GM23248 (cell line): Measurements from ENCODE around the gene COPG2. TPM values are rescaled to one million over a fixed set of nuclear protein-coding genes. Genes with fewer than 3 reads are reported as not detected.

Experiments
- DNase-seq: peaks from one replicate; pipeline ENCODE4 v3.0.0-alpha.2; 2015
- H2AFZ ChIP-seq: fragments of 200-600 bp; sonication (generic); 2 replicates; pipeline ENCODE4 v1.6.1; 2016; ENCODE audit warnings: antibody characterized with exemption
- H3F3A ChIP-seq: fragments of 200-600 bp; sonication (generic); 2 replicates; pipeline ENCODE4 v1.6.1; 2016; ENCODE audit warnings: mild to moderate bottlenecking, antibody characterized with exemption, mixed run types; ENCODE audit not compliant: insufficient read depth
- H3K27ac ChIP-seq: fragments of 200-600 bp; sonication (generic); 2 replicates; pipeline ENCODE4 v1.5.1; 2016; ENCODE audit warnings: mild to moderate bottlenecking
- H3K27me3 ChIP-seq: fragments of 200-600 bp; sonication (generic); replicated peaks from 2 replicates; pipeline ENCODE4 v1.6.1; 2016; ENCODE audit warnings: mild to moderate bottlenecking; ENCODE audit not compliant: insufficient read depth
- H3K36me3 ChIP-seq: fragments of 200-600 bp; sonication (generic); 2 replicates; pipeline ENCODE4 v1.6.1; 2016; ENCODE audit warnings: low read depth, mild to moderate bottlenecking
- H3K4me1 ChIP-seq: fragments of 200-600 bp; sonication (generic); 2 replicates; pipeline ENCODE4 v1.6.1; 2016; ENCODE audit warnings: mild to moderate bottlenecking; ENCODE audit not compliant: insufficient read depth
- H3K4me2 ChIP-seq: fragments of 200-600 bp; sonication (generic); one replicate; pipeline ENCODE4 v1.6.1; 2016; ENCODE audit warnings: mild to moderate bottlenecking; ENCODE audit not compliant: unreplicated experiment
- H3K4me3 ChIP-seq: fragments of 200-600 bp; sonication (generic); 2 replicates; pipeline ENCODE4 v1.5.1; 2016; ENCODE audit warnings: mild to moderate bottlenecking
- H3K79me2 ChIP-seq: fragments of 200-600 bp; sonication (generic); 2 replicates; pipeline ENCODE4 v1.6.1; 2016; ENCODE audit warnings: mild to moderate bottlenecking; ENCODE audit not compliant: insufficient read depth
- H3K9ac ChIP-seq: fragments of 200-600 bp; sonication (generic); 2 replicates; pipeline ENCODE4 v1.6.1; 2016; ENCODE audit warnings: mild to moderate bottlenecking
- H3K9me2 ChIP-seq: fragments of 200-600 bp; sonication (generic); 2 replicates; pipeline ENCODE4 v1.6.1; 2016; ENCODE audit warnings: mixed run types, mild to moderate bottlenecking, moderate library complexity; ENCODE audit not compliant: insufficient read depth
- H3K9me3 ChIP-seq: fragments of 200-600 bp; sonication (generic); one replicate; pipeline ENCODE4 v1.6.1; 2017; ENCODE audit warnings: low read depth
- H4K20me1 ChIP-seq: fragments of 200-600 bp; sonication (generic); 2 replicates; pipeline ENCODE4 v1.6.0; 2016; ENCODE audit not compliant: insufficient read depth
- EZH2 ChIP-seq: fragments of 200-600 bp; sonication (generic); IDR thresholded peaks from 2 replicates; pipeline ENCODE4 v1.6.1; 2018; ENCODE audit warnings: antibody characterized with exemption, mild to moderate bottlenecking; ENCODE audit not compliant: insufficient read depth, poor library complexity, severe bottlenecking
- EZH2phosphoT487 ChIP-seq: fragments of 200-600 bp; sonication (generic); IDR thresholded peaks from 2 replicates; pipeline ENCODE4 v1.6.1; 2018; ENCODE audit warnings: antibody characterized with exemption, moderate library complexity, mild to moderate bottlenecking, low read depth; ENCODE audit not compliant: insufficient read depth
- WGBS, 2 experiments: methylation state at CpG; one replicate each; pipeline ENCODE4 v1.1.6; 2015 to 2017; ENCODE audit warnings: low lambda C conversion rate in 2 of 2, low coverage in 1 of 2; ENCODE audit errors: missing lambda C conversion rate in 2 of 2; 5-methylcytosine and 5-hydroxymethylcytosine counted together
- in situ Hi-C: fragments of 300-500 bp; cut with MboI; formaldehyde crosslinking; loops from 2 replicates; pipeline ENCODE4 v1.15.0; 2020
- polyA plus RNA-seq: library from polyadenylated mRNA; unstranded; fragments of >200 nt; fragmentation: Nextera tagmentation; extraction: Ambion mirVana; gene quantifications from 2 replicates; pipeline ENCODE4 v1.2.1, GENCODE V29; 2016
- total RNA-seq: library from RNA; depleted of rRNA; stranded (reverse); fragments of >200 nt; shearing (Covaris generic); gene quantifications from 2 replicates; pipeline ENCODE4 v1.2.3, GENCODE V29; 2014

COPG2 gene
- total and polyA plus RNA-seq, 2 experiments from 2014 or later, result 3.4 to 29.7 TPM

DNA sequence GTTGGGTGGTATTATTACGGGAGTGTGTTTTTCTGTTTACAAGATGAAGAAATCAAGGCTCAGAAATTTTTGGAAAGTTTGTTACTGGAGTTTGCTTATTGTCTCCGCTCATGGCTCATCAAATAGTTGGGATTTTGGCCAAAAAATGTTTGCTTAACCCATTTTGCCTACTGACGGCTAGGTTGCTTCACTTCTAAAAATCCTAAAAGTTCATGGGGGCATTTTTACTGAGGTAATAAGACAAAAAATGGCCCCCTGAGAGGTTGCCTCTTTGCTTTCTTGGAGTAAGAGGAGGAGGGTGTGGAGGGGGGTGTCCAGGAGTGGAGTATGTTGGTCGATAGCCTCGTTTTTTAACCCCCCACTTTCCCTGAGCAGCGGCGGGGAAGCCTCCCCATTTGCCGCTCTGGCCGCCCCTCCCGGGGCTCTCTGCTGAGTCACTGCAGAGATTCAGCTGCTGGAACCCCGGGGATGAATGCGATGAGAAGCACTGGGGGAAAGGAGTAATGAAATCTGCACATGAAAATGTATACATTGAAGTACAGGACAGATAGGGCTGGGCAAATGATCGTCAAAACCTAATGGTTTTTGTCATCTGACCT, 175.2 kb downstream of the COPG2 start:
- H3F3A ChIP-seq, result no peaks in the 10 kb centered on the region
- H3K36me3 ChIP-seq, result no peaks in the 10 kb centered on the region
- DNase-seq, result peak; percentile 53
- no peak overlapping the region for H3K27ac ChIP-seq
- no peaks in the 10 kb centered on the region for H4K20me1 ChIP-seq
- H3K9ac ChIP-seq, result peak overlapping the region; percentile 22; the same call in 1 of the 2 replicates
- in situ Hi-C loops, result no loop called here
- H3K9me3 ChIP-seq, result no peaks in the 10 kb centered on the region
- H3K4me3 ChIP-seq, result peak overlapping the region; percentile 63
- H3K27me3 ChIP-seq, result no peaks in the 10 kb centered on the region; the same call in 1 of the 2 replicates
- peak overlapping the region; percentile 93 for H3K4me2 ChIP-seq
- no peaks in the 10 kb centered on the region for H3K9me2 ChIP-seq
- no peaks in the 10 kb centered on the region for H3K4me1 ChIP-seq
- 0 out of 2 replicates have a peak overlapping the region, but pooled peaks have one; percentile 71 for H2AFZ ChIP-seq
- TF ChIP-seq EZH2, result no peak
- no peak for TF ChIP-seq EZH2phosphoT487
- WGBS, 2 experiments, result 50 to 54% methylated on average over 13 of the region's 13 CpGs
- H3K79me2 ChIP-seq, result no peaks in the 10 kb centered on the region

DNA sequence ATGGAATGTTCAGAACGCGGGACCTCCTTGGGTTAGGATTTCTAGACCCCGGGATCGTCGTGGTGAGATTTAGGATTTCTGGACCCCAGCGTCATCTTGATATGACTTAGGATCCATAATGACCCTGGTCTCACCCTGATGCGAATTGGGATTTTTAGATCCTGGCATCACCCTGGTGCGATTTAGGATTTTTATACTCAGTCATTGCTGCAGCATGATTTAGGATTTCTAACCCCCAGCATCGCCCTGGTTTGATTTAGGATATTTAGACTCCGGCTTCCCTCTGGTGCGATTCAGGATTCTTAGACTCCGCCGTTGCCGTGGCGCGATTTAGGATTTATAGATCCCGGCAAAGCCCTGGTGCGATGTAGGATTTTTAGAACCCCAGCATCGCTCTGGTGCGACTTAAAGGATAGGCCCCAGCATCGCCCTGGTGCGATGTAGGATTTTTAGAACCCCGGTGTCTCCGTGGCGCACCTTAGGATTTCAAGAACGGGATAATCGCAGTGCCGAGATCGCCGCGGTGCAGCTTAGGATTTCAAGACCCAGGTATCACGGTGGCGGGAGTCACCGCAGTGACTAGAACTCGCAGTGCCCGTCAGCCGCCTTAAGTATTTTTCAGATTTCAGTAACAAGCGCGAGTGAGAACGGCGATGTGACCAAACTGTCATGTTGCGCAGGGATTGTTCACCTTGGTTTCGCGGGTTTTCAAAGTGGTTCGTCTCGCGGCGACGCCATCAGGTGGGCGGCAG, 175.8 kb downstream of the COPG2 start:
- Histone ChIP-seq H4K20me1 (no peaks in the 10 kb centered on the region), H2AFZ (peak overlapping the region; percentile 71), H3K27ac (no peak overlapping the region), H3K4me3 (peak overlapping the region; percentile 63), H3K4me2 (peak overlapping the region; percentile 93), H3F3A (no peaks in the 10 kb centered on the region), H3K79me2 (no peaks in the 10 kb centered on the region), H3K36me3 (no peaks in the 10 kb centered on the region), H3K27me3 (no peaks in the 10 kb centered on the region; the same call in 1 of the 2 replicates), H3K4me1 (no peaks in the 10 kb centered on the region), H3K9me3 (no peaks in the 10 kb centered on the region), H3K9me2 (no peaks in the 10 kb centered on the region), H3K9ac (peak overlapping the region; percentile 22; the same call in 1 of the 2 replicates)
- DNase-seq, result peak; percentile 38
- TF ChIP-seq EZH2phosphoT487, result no peak
- TF ChIP-seq EZH2, result no peak
- WGBS, 2 experiments, result 44 to 59% methylated on average over 44 to 50 of the region's 50 CpGs
- in situ Hi-C loops, result no loop called here

DNA sequence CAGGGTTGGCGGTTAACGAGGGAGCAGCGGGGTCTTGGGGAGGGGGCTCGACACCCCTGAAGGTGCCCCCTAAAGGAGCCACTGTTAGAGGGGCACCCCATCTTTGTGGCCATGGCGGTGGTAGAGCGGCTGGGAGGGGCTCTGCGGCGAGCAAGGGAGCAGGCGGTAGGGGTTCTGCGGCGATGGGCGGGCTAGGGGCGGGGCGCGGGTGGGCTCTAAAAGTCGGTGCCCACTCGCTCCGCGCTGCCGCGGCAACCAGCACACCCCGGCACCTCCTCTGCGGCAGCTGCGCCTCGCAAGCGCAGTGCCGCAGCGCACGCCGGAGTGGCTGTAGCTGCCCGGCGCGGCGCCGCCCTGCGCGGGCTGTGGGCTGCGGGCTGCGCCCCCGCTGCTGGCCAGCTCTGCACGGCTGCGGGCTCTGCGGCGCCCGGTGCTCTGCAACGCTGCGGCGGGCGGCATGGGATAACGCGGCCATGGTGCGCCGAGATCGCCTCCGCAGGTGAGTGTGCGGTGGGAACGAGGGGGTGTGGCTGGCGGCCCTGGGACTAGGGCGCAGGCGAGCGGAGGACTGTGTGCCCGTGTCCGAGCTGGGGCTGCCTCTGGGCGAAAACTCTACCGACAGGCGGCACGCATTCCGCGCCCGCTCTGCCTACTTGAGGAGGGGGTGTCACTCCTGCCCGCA, 176.6 kb downstream of the COPG2 start, which contains the start of gene MEST:
MEST (plus strand) TSS at position 245 of the 682 bp plus-strand sequence; CDS start at position 474, 229 bp downstream.
- peak within 1 kb of the TSS; percentile 71 for H2AFZ ChIP-seq
- H3K79me2 ChIP-seq, result no peaks in the 10 kb centered on the region
- peak within 1 kb of the TSS; percentile 93 for H3K4me2 ChIP-seq
- no peaks in the 10 kb centered on the region for H4K20me1 ChIP-seq
- no peaks in the 10 kb centered on the region for H3K9me2 ChIP-seq
- peak within 1 kb of the TSS; percentile 63 for H3K4me3 ChIP-seq
- peak; percentile 53 for DNase-seq
- H3K36me3 ChIP-seq, result no peaks in the 10 kb centered on the region
- no peaks in the 10 kb centered on the region for H3K9me3 ChIP-seq
- no peak for TF ChIP-seq EZH2phosphoT487
- TF ChIP-seq EZH2, result no peak
- H3K27me3 ChIP-seq, result no peaks in the 10 kb centered on the region; the same call in 1 of the 2 replicates
- H3K9ac ChIP-seq, result peak within 1 kb of the TSS; percentile 22; the same call in 1 of the 2 replicates
- no peak within 1 kb of the TSS for H3K27ac ChIP-seq
- no peaks in the 10 kb centered on the region for H3F3A ChIP-seq
- in situ Hi-C loops, result no loop called here
- no peaks in the 10 kb centered on the region for H3K4me1 ChIP-seq
- 29 to 59% methylated on average over 37 to 71 of the region's 71 CpGs for WGBS, 2 experiments
